GM23248 (cell line): ENCODE measurements around the gene MTMR1.

Source experiments
- EZH2 ChIP-seq: fragments of 200-600 bp; sonication (generic); IDR thresholded peaks from 2 replicates; pipeline ENCODE4 v1.6.1; 2018; ENCODE audit warnings: antibody characterized with exemption, mild to moderate bottlenecking; ENCODE audit not compliant: insufficient read depth, poor library complexity, severe bottlenecking
- EZH2phosphoT487 ChIP-seq: fragments of 200-600 bp; sonication (generic); IDR thresholded peaks from 2 replicates; pipeline ENCODE4 v1.6.1; 2018; ENCODE audit warnings: antibody characterized with exemption, moderate library complexity, mild to moderate bottlenecking, low read depth; ENCODE audit not compliant: insufficient read depth

DNA sequence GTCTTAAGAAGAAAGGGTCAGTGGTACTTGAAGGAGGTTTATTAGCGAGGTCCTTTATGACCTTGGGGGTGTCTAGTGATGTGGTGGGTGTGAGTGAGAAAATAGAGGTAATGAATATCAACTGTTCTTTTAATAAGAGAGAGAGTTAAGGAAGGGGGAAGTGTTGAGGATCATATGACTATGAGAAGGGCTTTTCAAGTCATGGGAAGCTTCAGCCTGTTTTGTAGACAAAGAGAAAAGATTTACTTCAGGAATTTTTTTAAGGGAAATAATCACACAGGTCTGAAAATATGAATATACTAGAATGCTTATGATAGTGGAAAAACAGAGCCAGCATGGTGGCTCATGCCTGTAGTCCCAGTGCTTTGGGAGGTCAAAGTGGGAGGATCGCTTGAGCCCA lies 41.3 kb upstream of the MTMR1 start:
- TF ChIP-seq EZH2phosphoT487 (no peak), EZH2 (no peak)
